GM19099 (cell line): ENCODE data around the gene RNF180.

Experiments
- POLR2A ChIP-seq: IDR thresholded peaks from 3 replicates; pipeline ENCODE4 v1.6.1; 2011; ENCODE audit warnings: low read depth; ENCODE audit not compliant: insufficient read length; ENCODE audit errors: extremely low read depth

RNF180 gene

DNA sequence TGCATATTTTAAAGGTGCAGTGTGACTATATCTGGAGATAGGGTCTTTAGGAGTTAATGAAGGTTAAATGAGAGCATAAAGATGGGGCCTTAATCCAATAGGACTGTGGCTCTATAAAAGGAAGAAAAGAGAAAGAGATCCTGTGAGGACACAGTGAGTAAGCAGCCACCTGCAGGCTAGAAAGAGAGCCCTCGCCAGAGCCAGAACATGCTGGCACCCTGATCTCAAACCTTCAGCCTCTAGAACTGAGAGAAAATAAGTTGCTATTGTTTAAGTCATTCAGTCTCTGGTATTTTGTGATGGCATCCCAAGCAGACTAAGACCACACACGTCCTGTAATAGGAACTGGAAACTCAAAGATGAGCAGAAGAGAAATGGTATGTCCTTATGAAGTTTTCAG is 41.0 kb downstream of the RNF180 start:
- no peak for TF ChIP-seq POLR2A

DNA sequence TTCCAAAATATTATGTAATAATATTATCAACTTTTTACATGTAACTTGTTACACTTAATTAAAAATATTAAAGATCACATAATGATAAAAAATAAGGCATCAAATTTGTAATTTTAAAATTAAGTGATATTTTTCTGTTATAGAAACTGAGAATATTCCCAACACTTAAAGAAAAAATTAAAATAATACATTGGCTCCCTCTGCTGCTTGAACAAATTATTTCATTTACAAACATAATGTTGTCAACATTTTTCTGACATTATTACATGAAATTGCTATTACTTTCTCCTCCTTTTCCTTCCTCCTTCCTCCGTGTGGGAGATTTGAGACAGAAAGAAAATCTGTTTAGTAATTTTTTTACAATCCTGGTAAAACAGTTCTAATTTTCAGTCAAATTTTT is 42.3 kb downstream of the RNF180 start:
- TF ChIP-seq POLR2A, result no peak

DNA sequence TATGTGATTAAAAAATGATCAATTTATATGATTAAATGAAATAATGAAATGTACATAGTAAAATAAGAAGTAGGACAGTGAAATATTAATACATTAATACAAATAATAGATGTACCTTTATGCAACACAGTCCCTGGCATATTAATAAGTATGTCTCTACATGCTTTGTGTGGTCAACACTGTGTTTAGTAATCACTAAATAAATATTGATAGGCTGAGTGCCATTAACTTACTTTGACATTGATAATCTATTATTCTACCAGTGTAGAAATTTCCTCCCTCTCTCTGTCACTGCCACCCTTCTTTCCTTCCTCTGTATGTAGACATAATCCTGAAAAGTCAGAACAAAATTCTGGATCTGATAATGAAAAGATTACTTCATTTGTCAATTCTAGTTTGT is 43.7 kb downstream of the RNF180 start:
- no peak for TF ChIP-seq POLR2A

DNA sequence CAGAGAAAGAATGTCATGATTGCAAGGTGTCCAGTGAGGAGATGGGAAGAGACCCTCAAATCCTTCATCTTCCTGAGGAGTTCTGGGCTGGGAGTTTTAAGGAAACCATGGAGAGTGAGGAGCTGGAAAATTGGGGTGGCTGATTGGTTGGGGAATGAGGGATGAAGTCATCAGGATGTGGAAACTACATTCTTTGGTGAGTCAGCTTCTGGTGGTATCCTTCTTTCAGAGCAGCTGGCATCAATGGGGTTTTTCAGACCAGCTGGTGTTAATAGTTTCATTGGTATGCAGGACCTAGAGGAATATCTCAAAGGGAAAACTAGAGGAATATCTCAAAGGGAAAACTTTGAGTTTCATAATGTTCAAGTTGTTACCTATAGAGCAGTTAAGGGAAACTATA is 45.2 kb downstream of the RNF180 start:
- TF ChIP-seq POLR2A, result no peak

DNA sequence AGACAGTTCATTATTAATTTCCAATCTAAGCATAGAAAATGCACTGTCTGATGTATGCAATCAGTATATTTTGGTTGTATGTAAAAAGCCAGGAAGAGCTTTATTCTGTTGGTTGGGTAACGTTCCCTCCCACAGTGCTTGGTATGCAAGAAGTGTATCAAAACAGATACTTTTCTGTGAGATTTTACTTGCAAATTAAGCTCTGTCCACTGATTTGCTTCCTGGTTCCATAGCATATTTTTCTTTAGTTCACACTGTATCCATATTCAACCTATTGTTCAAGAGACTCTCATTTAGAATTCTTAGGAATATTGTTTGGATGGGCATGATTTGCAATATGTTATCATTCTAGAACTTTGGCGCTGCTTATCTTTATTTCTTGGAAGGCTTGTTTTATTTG is 47.4 kb downstream of the RNF180 start:
- no peak for TF ChIP-seq POLR2A

DNA sequence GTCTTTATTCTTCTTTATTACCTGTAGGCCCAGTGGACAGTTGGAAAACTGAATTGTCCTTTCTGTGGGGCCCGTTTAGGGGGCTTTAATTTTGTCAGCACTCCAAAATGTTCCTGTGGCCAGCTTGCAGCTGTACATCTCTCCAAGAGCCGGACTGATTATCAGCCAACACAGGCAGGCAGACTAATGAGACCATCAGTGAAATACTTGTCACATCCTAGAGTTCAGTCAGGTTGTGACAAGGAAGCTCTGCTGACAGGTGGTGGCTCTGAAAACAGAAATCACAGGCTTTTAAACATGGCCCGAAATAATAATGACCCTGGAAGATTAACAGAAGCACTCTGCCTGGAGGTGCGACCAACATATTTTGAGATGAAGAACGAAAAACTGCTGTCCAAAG is 47.9 kb downstream of the RNF180 start:
- no peak for TF ChIP-seq POLR2A

DNA sequence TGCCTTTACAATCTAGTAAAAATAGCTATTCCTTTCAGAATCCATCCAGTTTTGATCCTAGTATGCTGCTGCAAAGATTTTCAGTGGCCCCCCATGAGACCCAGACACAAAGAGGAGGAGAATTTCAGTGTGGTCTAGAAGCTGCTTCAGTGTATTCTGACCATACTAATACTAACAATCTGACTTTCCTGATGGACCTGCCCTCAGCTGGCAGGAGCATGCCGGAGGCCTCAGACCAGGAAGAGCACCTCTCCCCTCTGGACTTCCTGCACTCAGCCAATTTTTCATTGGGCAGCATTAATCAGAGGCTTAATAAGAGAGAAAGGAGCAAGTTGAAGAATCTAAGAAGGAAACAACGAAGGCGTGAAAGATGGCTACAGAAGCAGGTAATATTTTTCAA is 48.5 kb downstream of the RNF180 start:
- TF ChIP-seq POLR2A, result no peak

DNA sequence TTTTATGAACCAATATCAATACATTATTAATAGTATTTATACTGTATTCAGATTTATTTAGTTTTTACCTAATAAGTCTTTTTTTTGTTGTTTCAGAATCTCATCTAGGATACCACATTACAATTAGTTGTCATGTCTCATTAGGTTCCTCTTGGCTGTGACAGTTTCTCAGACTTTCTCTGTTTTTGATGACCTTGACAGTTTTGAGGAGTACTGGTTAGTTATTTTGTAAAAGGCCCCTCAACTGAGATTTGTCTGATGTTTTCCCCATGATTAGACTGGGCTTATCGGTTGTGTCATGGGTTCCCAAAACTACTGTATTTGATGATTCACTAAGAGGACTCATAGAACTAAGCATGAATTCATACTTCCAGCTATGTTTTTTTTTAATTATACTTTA is 56.3 kb downstream of the RNF180 start:
- no peak for TF ChIP-seq POLR2A

DNA sequence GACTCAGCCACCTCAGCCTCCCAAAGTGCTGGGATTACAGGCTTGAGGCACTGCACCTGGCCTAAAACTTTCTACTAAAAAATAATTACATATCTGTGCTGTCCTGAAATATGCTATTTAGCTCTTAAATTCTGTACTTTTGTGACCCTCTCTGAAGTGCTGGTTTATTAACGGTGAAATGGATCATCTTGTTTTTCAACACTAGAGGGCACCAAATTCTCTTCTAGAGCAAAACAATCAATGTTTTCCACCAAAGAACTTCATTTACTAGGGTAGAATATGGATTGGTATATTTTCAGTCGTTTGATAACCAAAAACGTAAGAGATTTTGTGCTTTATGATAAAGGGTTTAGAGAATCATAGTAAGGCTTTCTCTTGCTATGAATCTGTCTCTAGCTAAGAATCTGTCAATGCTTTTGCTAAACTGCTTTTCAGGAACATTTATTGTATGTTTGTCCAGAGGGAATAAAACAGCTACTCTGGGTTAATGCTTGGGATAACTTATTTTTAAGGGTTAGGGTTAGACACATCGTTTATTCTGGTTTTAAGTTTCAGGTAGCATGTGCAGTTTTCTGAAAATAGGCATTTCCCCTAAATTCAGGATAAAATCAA is 63.6 kb downstream of the RNF180 start:
- no peak for TF ChIP-seq POLR2A

DNA sequence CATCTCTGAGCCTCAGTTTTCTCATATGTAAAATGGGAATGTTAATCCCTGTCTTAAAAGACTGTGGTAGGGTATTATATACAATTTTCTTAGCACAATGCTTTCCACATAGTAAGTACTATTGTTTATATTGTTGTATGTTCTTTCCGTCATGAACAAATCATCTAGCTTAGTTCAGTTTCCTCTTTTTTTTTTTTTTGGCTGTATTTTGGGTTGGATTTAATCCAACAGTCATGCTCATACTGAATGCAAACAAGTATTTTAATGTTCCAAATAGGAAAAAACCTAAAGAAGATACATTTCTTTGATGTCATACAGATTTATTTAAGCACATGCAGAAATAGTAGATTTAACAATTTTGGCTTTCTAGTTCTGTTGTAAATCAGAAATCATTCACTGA is 95.1 kb downstream of the RNF180 start:
- TF ChIP-seq POLR2A, result no peak

DNA sequence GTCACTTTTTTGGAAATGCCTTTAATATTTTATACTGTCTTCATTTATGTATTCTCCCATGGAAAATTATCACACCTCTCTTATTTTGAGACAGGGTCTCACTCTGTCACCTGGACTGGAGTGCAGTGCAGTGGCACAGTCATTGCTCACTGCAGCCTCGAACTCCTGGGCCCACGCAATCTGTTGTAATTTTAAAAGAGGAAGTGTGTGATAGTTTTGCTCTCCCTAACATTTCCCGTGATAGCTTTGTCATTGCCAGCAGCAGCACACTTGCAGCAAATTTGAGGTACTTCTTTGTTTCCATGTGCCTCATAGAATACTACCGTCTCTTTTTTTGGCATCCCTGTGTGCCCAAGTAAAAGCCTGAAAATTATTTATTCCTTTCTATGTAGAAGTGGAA is 103.5 kb downstream of the RNF180 start:
- no peak for TF ChIP-seq POLR2A

DNA sequence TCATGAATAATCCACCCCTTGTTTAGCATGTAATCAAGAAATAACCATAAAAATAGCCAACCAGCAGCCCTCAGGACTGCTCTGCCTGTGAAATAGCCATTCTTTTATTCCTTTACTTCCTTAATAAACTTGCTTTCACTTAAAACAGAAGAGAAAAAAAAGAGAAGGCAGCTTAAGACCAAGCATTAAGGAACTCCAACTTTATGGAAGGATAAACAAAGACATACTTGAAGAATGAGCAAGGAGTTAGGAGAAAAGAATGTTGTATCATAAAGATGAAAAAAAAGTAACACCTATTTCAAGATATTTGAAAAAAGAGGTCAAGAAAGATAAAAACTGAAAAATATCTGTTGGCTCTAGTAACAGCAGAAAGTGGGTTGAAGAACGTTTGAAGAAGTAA is 107.6 kb downstream of the RNF180 start:
- TF ChIP-seq POLR2A, result no peak

DNA sequence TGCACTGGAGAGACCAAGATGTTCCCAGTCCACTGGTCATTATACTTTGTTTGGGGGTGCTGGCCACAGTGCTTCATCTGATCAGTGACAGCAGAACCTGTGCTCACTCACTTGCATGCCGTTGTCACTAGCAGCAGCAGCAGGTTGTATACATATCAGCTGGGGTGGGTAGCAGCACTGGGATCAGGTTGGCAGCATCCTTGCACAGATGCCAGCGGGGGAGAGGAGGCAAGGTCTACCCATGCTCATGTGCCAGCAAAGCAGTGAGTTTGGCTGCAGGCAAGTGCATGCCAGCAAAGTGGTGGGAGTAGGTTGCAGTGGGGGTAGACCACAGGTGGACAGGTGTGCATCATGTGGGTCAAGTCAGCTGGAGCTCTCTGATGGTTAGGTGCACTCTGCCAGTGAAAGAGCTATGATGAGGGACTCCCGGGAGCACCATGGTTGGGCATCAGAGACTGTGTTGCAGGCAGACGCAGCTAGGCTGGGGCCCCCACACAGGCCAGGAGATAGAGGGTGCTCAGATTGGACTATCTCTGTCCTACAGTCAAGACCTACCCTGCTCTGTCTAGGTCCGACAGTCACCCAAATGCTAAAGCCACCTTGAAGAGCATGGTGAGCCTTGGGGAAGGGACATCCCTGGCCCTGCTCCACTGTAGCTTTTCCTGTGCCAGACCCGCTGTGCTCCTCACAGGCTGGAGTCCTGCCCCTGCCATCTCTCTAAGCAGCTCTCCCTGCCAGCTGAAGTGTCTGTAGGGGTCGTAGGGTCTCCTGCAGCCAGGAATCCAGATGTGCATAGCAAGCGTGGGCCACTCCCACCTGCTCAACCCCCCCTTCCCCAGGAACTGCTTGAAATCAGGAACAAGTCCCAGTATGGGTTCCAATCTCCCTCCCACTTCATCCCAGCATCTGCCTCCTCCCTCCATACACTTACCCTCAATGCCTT is 119.8 kb downstream of the RNF180 start:
- no peak for TF ChIP-seq POLR2A

DNA sequence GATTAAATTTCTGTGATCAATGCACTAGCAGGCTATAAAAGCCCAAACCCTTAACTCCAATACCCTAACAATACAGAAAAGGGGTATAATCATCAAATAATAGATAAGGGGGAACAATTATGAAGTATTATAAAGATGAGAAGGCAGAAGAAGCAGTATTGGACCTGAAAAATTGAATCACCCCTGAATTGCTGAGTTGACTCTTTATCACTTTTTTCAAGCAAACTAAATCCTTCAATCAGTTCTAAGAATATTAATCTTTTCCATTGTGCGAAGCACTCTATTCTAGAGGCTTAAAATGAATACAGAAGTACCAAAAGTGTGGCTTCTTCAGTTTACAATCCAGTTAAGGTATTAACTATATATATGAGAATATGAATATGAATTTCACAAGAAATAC is 120.7 kb downstream of the RNF180 start:
- no peak for TF ChIP-seq POLR2A

DNA sequence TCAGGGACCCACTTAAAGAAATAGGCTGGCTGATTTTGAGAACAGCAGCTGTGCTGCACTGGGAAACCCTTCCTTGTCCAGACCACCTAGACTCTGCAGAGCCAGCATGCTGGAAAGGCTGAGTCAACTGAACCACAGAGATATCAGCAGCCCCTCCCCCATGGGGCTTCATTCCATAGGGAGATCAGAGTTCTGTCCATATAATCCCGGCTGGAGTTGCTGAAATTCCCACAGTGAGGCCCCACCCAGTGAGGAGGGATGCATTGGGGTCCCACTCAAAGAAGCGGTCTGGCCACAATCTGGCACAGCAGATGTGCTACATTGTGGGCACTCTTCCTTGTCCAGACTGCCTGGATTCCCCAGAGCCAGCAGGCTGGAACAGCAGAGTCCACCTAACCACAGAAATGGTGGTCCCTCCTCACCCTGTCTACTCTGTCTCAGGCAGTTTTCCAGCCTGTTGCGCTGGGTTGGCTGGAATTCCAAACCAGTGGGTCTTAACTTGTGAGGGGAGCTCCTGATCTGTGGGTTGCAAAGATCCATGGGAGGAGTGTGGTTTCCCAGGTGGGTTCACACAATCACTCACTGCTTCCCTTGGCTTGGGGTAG is 127.1 kb downstream of the RNF180 start:
- no peak for TF ChIP-seq POLR2A

DNA sequence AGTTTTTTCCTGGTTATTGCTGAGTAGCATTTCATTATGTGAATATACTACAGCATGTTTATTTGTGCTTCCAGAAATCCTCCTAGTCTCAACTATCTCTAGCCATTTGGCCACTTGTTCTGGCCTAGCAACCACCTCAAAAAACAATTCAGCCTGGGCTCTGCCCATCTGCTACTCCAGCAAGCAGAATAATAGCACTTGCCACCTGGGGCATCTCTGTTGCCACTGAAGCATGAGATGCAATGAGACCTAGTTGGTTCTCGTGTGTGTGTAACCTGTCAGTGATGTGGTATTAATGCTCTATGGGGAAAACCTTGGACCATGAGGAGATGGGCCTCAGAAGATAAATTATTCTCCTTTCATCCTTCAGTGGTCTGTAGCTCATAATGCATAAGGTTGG is 129.5 kb downstream of the RNF180 start:
- TF ChIP-seq POLR2A, result no peak
